Esophagus (tissue), 2 donors: ENCODE data around the gene ADORA3. TPM values are rescaled to one million over a fixed set of nuclear protein-coding genes. Genes with fewer than 3 reads are reported as not detected.

ENCODE experiments used
- H3K27ac ChIP-seq, 2 donors: one replicate each; pipeline ENCODE4 v1.5.1; 2013; ENCODE audit warnings: low read depth in 2 of 2, mild to moderate bottlenecking in 2 of 2, inconsistent platforms in 1 of 2, low read length in 1 of 2, moderate library complexity in 1 of 2
- H3K27me3 ChIP-seq, 2 donors: one replicate each; pipeline ENCODE4 v1.6.1; 2013; ENCODE audit warnings: low read length in 2 of 2, control low read depth in 1 of 2, mild to moderate bottlenecking in 1 of 2; ENCODE audit not compliant: insufficient read depth in 2 of 2, control insufficient read depth in 1 of 2
- H3K36me3 ChIP-seq, 2 donors: one replicate each; pipeline ENCODE4 v1.6.1; 2013; ENCODE audit warnings: low read length in 1 of 2; ENCODE audit not compliant: control insufficient read depth in 2 of 2, insufficient read depth in 2 of 2
- H3K4me1 ChIP-seq, 2 donors: one replicate each; pipeline ENCODE4 v1.6.1; 2013; ENCODE audit warnings: low read length in 1 of 2; ENCODE audit not compliant: control insufficient read depth in 2 of 2, insufficient read depth in 2 of 2
- H3K4me3 ChIP-seq, 2 donors: one replicate each; pipeline ENCODE4 v1.5.1; 2013; ENCODE audit warnings: low read length in 2 of 2, mild to moderate bottlenecking in 2 of 2, low read depth in 1 of 2, moderate library complexity in 1 of 2
- H3K9me3 ChIP-seq, 2 donors: one replicate each; pipeline ENCODE4 v1.6.1; 2013; ENCODE audit warnings: mild to moderate bottlenecking in 2 of 2, low read depth in 1 of 2, low read length in 1 of 2, moderate library complexity in 1 of 2; ENCODE audit not compliant: control insufficient read depth in 2 of 2, insufficient read depth in 1 of 2
- WGBS, 2 donors: extraction: QIAGEN DNeasy Blood & Tissue Kit; methylation state at CpG; one replicate each; pipeline ENCODE4 v1.1.7; 2013; 5-methylcytosine and 5-hydroxymethylcytosine counted together
- polyA plus RNA-seq, 2 donors: library from polyadenylated mRNA; stranded (reverse); fragments of 200-250 nt; gene quantifications; one replicate each; pipeline ENCODE4 v1.2.3, GENCODE V29; 2013
- donor health status: healthy with polysubstance abuse.
- donor health status: Bipolar disorder and iron deficiency.

Gene ADORA3
- polyA plus RNA-seq, 2 donors: 0.94 to 0.99 TPM

GRCh38 chr1:111454859-111455641 is 48.4 kb downstream of the ADORA3 start:
- Histone ChIP-seq H3K27ac (no peak overlapping the region), H3K36me3 (peaks cover 6% of the 10 kb centered on the region in 2 donors), H3K4me3 (no peak overlapping the region), H3K4me1 (no peaks in the 10 kb centered on the region), H3K9me3 (no peaks in the 10 kb centered on the region), H3K27me3 (no peaks in the 10 kb centered on the region)
- WGBS, 2 donors: 58 to 62% methylated on average over 5 of the region's 5 CpGs

- Histone ChIP-seq H3K4me3 (no peak overlapping the region), H3K36me3 (peaks cover 3 to 6% of the 10 kb centered on the region in 2 donors), H3K27ac (no peak overlapping the region), H3K4me1 (no peaks in the 10 kb centered on the region), H3K27me3 (no peaks in the 10 kb centered on the region), H3K9me3 (no peaks in the 10 kb centered on the region)
- 88% methylated on average over 3 of the region's 3 CpGs for WGBS, 2 donors
These were observed 49.7 kb downstream of the ADORA3 start for GRCh38 chr1:111453706-111454105.

- 79 to 84% methylated on average over 3 of the region's 3 CpGs for WGBS, 2 donors
- Histone ChIP-seq H3K4me3 (no peak overlapping the region), H3K4me1 (no peaks in the 10 kb centered on the region), H3K27me3 (no peaks in the 10 kb centered on the region), H3K36me3 (peaks cover 3% of the 10 kb centered on the region in 2 donors), H3K9me3 (no peaks in the 10 kb centered on the region), H3K27ac (no peak overlapping the region)
These were observed 50.9 kb downstream of the ADORA3 start for GRCh38 chr1:111452581-111452980.

- H3K4me1 ChIP-seq: peaks cover 0 to 2% of the 10 kb centered on the region in 2 donors
- H3K4me3 ChIP-seq: peak overlapping the region; percentile 91 to 100
- no peak overlapping the region for H3K27ac ChIP-seq
These were observed 53.2 kb downstream of the ADORA3 start for GRCh38 chr1:111450185-111450584.

GRCh38 chr1:111449703-111450017 is 53.8 kb downstream of the ADORA3 start:
- no peaks in the 10 kb centered on the region for H3K36me3 ChIP-seq
- H3K27ac ChIP-seq: peak overlapping the region; percentile 66 to 96
- peaks cover 0 to 2% of the 10 kb centered on the region in 2 donors for H3K4me1 ChIP-seq
- H3K4me3 ChIP-seq: peak overlapping the region; percentile 91 to 100
- no peaks in the 10 kb centered on the region for H3K27me3 ChIP-seq
- 0 to 1% methylated on average over 8 of the region's 8 CpGs for WGBS, 2 donors
- no peaks in the 10 kb centered on the region for H3K9me3 ChIP-seq

More at GRCh38 chr1:111450185-111450584, 53.2 kb downstream of the ADORA3 start:
- no peaks in the 10 kb centered on the region for H3K9me3 ChIP-seq
- WGBS, 2 donors: 45 to 51% methylated on average over 3 of the region's 3 CpGs
- no peaks in the 10 kb centered on the region for H3K27me3 ChIP-seq
- no peaks in the 10 kb centered on the region for H3K36me3 ChIP-seq

Other genes starting within 250 kb of the ADORA3 start
- under 1 TPM in 1 of 2 donors, not detected in 1; 0.06 TPM for gene CHIA, start 212.8 kb downstream of the ADORA3 start, polyA plus RNA-seq
- 1 to 10 TPM in 1 of 2 donors, under 1 TPM in 1; 0.84 to 2.4 TPM for gene OVGP1, start 75.9 kb downstream of the ADORA3 start, polyA plus RNA-seq
- 10 to 100 TPM; 17.8 to 30.0 TPM for gene WDR77, start 54.4 kb downstream of the ADORA3 start, polyA plus RNA-seq
- 100 to 1,000 TPM; 123 to 319 TPM for gene ATP5PB, start 54.2 kb downstream of the ADORA3 start, polyA plus RNA-seq
- gene C1orf162, start 29.6 kb downstream of the ADORA3 start, polyA plus RNA-seq: 1 to 10 TPM; 3.5 to 4.8 TPM
- gene TMIGD3, start within 50 bp of the ADORA3 start, polyA plus RNA-seq: under 1 TPM; 0.31 to 0.79 TPM
- gene RAP1A, start 116.2 kb upstream of the ADORA3 start, polyA plus RNA-seq: 10 to 100 TPM; 56.8 to 60.2 TPM
- gene INKA2, start 235.8 kb upstream of the ADORA3 start, polyA plus RNA-seq: 1 to 10 TPM; 1.2 to 3.0 TPM